GM12878 (cell line): ENCODE measurements around the gene PKP4. TPM values are rescaled to one million over a fixed set of nuclear protein-coding genes. Genes with fewer than 3 reads are reported as not detected.

Source experiments
- BACH1 ChIP-seq: fragments of 450-650 bp; IDR thresholded peaks from 2 replicates; pipeline ENCODE4 v1.6.1; 2017; ENCODE audit warnings: mild to moderate bottlenecking, borderline replicate concordance
- CBX5 ChIP-seq: sonication (generic); IDR thresholded peaks from 2 replicates; pipeline ENCODE4 v1.6.1; 2016; ENCODE audit warnings: low read depth, moderate library complexity, mild to moderate bottlenecking, inconsistent platforms
- CREB1 ChIP-seq: IDR thresholded peaks from 2 replicates; pipeline ENCODE4 v1.6.1; 2012; ENCODE audit warnings: low read depth, mild to moderate bottlenecking, inconsistent platforms
- ETV6 ChIP-seq, 2 experiments: fragments of 450-650 bp in 1 of 2; IDR thresholded peaks in 1 of 2; conservative IDR thresholded peaks in 1 of 2; 2 replicates each; pipeline ENCODE4 v1.6.1; 2014; ENCODE audit warnings: antibody characterized with exemption in 1 of 2, borderline replicate concordance in 1 of 2, low read depth in 1 of 2, mild to moderate bottlenecking in 1 of 2, moderate library complexity in 1 of 2
- IKZF1 ChIP-seq: fragments of 450-650 bp; conservative IDR thresholded peaks from 2 replicates; pipeline ENCODE4 v1.6.1; 2017; ENCODE audit warnings: antibody characterized with exemption, mild to moderate bottlenecking
- MTA2 ChIP-seq: fragments of 450-650 bp; IDR thresholded peaks from 2 replicates; pipeline ENCODE4 v1.6.1; 2016; ENCODE audit warnings: low read depth, mild to moderate bottlenecking, moderate library complexity
- MTA3 ChIP-seq: IDR thresholded peaks from 2 replicates; pipeline ENCODE4 v1.6.1; 2012; ENCODE audit warnings: low read length, inconsistent platforms, borderline replicate concordance
- NBN ChIP-seq: fragments of 450-650 bp; IDR thresholded peaks from 2 replicates; pipeline ENCODE4 v1.6.1; 2016
- NFYA ChIP-seq: IDR thresholded peaks from 2 replicates; pipeline ENCODE4 v1.6.1; 2011; ENCODE audit warnings: low read depth, mild to moderate bottlenecking, low read length, improper control_type of control experiment, borderline replicate concordance
- NRF1 ChIP-seq: conservative IDR thresholded peaks from 2 replicates; pipeline ENCODE4 v1.6.1; 2011; ENCODE audit warnings: mild to moderate bottlenecking, low read depth, low read length, improper control_type of control experiment
- PAX5 ChIP-seq: IDR thresholded peaks from 2 replicates; pipeline ENCODE4 v1.6.1; 2011; ENCODE audit warnings: low read depth, low read length, borderline replicate concordance
- RFX5 ChIP-seq: IDR thresholded peaks from 2 replicates; pipeline ENCODE4 v1.6.1; 2011; ENCODE audit warnings: low read depth, low read length, improper control_type of control experiment
- SUPT20H ChIP-seq: IDR thresholded peaks from 2 replicates; pipeline ENCODE4 v1.6.1; 2011; ENCODE audit warnings: low read depth, mild to moderate bottlenecking, low read length, moderate library complexity, borderline replicate concordance; ENCODE audit not compliant: control insufficient read depth
- TAF1 ChIP-seq: IDR thresholded peaks from 2 replicates; pipeline ENCODE4 v1.6.1; 2011; ENCODE audit warnings: mild to moderate bottlenecking, low read depth, low read length, borderline replicate concordance
- TCF12 ChIP-seq: IDR thresholded peaks from 2 replicates; pipeline ENCODE4 v1.6.1; 2011; ENCODE audit warnings: low read depth, mild to moderate bottlenecking, low read length
- ZNF217 ChIP-seq: fragments of 450-650 bp; IDR thresholded peaks from 2 replicates; pipeline ENCODE4 v1.6.1; 2017; ENCODE audit warnings: antibody characterized with exemption, mild to moderate bottlenecking
- ZZZ3 ChIP-seq: IDR thresholded peaks from 2 replicates; pipeline ENCODE4 v1.6.1; 2011; ENCODE audit warnings: low read depth; ENCODE audit not compliant: control insufficient read depth, insufficient read length
- polyA plus RNA-seq, 11 experiments: library from polyadenylated mRNA; depleted of rRNA in 4 of 11; unstranded in 6 of 11; stranded (reverse) in 5 of 11; fragments of >200 nt; fragmentation: Nextera tagmentation in 4 of 11; fragmentation: Illumina TruSeq in 1 of 11; extraction: Ambion mirVana in 4 of 11; extraction: Trizol in 1 of 11; gene quantifications; 1 replicate in 1 of 11; 2 replicates in 10 of 11; pipeline versions ENCODE4 v1.2.1 to v1.2.3, GENCODE V29; 2011 to 2016; ENCODE audit warnings: inconsistent platforms in 2 of 11, missing spikeins in 2 of 11, low read depth in 1 of 11
- total RNA-seq, 4 experiments: library from RNA; depleted of rRNA in 3 of 4; stranded (reverse); fragments of >200 nt in 3 of 4; fragmentation: Illumina TruSeq in 1 of 4; extraction: Trizol in 1 of 4; gene quantifications; 2 replicates each; pipeline versions ENCODE4 v1.2.1 to v1.2.3, GENCODE V29; 2013 to 2021
- TF ChIP-seq, protein P1 (sequence below): IDR thresholded peaks from 2 replicates; pipeline ENCODE4 v1.6.1; 2012; ENCODE audit warnings: low read depth, low read length, improper control_type of control experiment
- TF ChIP-seq, protein P2 (sequence below): IDR thresholded peaks from 2 replicates; pipeline ENCODE4 v1.6.1; 2012; ENCODE audit warnings: low read depth, low read length, improper control_type of control experiment
- TF ChIP-seq, protein P3 (sequence below): IDR thresholded peaks from 2 replicates; pipeline ENCODE4 v1.6.1; 2011; ENCODE audit warnings: low read depth, low read length, improper control_type of control experiment, borderline replicate concordance
- TF ChIP-seq, protein P4 (sequence below), 3 experiments: IDR thresholded peaks in 2 of 3; conservative IDR thresholded peaks in 1 of 3; 2 replicates each; pipeline ENCODE4 v1.5.1; 2011; ENCODE audit warnings: low read depth in 3 of 3, low read length in 3 of 3, mild to moderate bottlenecking in 3 of 3, control low read depth in 2 of 3, moderate library complexity in 2 of 3, inconsistent platforms in 1 of 3, mixed read lengths in 1 of 3; ENCODE audit not compliant: control insufficient read depth in 2 of 3, insufficient read depth in 1 of 3; ENCODE audit errors: extremely low read depth in 1 of 3
- TF ChIP-seq, protein P5 (sequence below): IDR thresholded peaks from 2 replicates; pipeline ENCODE4 v1.6.1; 2012; ENCODE audit warnings: low read depth, low read length, improper control_type of control experiment
- TF ChIP-seq, protein P6 (sequence below): IDR thresholded peaks from 2 replicates; pipeline ENCODE4 v1.6.1; 2011; ENCODE audit warnings: borderline replicate concordance, low read depth, mild to moderate bottlenecking, moderate library complexity, low read length; ENCODE audit not compliant: insufficient read depth, poor library complexity, severe bottlenecking

PKP4 gene
- total and polyA plus RNA-seq, 10 of the 15 experiments (the other 5 are each of a cell fraction or from before 2014, with no cell fraction given), result 4.8 to 35.8 (median 17.7) TPM

DNA sequence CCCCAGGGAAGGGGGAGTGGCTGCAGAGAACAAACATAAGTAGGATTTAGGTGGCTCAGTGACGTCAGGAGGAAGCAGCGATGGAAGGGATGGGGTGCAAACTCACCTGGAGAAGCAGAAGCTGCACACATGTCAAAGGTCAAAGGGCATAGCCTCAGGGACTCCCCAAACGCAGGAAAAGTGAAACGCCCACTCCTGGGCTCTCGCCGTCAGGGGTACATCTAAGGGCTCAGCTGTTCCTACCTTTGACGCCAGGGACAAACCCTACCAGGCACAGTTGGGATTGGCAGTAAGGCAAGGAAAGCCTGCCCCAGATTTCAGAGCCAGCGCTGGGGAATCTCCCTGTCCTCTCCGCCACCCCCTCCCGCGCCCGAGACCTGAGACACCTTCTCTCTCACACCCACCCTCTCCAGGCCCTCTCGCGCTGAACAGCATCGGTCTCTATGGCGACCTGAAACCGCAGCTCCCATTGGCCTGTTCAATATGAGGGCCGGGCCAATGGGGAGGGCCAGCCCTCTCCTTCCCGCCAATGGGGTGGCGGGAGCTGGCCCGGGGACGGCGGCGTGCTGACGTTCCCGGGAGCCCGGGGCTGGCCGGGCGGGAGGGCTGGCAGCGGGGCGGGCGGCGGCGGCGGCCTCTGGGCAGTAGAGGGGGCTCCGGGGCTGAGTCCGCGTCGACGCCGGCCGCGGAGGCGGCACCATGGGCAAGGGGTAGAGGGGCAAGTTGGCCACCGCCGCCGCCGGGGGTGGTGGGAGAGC lies at the start of gene PKP4, which contains the start of gene CCDC148 (continued):
- TF ChIP-seq, protein P1, sequence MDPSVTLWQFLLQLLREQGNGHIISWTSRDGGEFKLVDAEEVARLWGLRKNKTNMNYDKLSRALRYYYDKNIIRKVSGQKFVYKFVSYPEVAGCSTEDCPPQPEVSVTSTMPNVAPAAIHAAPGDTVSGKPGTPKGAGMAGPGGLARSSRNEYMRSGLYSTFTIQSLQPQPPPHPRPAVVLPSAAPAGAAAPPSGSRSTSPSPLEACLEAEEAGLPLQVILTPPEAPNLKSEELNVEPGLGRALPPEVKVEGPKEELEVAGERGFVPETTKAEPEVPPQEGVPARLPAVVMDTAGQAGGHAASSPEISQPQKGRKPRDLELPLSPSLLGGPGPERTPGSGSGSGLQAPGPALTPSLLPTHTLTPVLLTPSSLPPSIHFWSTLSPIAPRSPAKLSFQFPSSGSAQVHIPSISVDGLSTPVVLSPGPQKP, result no peak
- TF ChIP-seq TCF12 (no peak), ZZZ3 (no peak), NBN (peak; percentile 43; the same call in 1 of the 2 replicates), MTA2 (peak; percentile 51; the same call in 1 of the 2 replicates), PAX5 (0 out of 2 replicates have a peak, but pooled peaks have one; percentile 12), RFX5 (peak; percentile 66; the same call in 1 of the 2 replicates), SUPT20H (no peak), NFYA (no peak), TAF1 (no peak), MTA3 (no peak), NRF1 (no peak), ZNF217 (no peak), IKZF1 (peak; percentile 26), BACH1 (no peak), ETV6 (conservative IDR thresholded peaks at IDR 0.05 in 1 of 2, IDR thresholded peaks at IDR 0.05 in 1 of 2; ENCODE audit: borderline replicate concordance in 1 of 2, low read depth in 1 of 2) (no peak), CBX5 (no peak), CREB1 (peak; percentile 47; the same call in 1 of the 2 replicates)
- TF ChIP-seq, protein P2, sequence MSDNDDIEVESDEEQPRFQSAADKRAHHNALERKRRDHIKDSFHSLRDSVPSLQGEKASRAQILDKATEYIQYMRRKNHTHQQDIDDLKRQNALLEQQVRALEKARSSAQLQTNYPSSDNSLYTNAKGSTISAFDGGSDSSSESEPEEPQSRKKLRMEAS, result peak; percentile 52; the same call in 1 of the 2 replicates
- TF ChIP-seq, protein P3, sequence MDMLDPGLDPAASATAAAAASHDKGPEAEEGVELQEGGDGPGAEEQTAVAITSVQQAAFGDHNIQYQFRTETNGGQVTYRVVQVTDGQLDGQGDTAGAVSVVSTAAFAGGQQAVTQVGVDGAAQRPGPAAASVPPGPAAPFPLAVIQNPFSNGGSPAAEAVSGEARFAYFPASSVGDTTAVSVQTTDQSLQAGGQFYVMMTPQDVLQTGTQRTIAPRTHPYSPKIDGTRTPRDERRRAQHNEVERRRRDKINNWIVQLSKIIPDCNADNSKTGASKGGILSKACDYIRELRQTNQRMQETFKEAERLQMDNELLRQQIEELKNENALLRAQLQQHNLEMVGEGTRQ, result no peak
- TF ChIP-seq, protein P4, sequence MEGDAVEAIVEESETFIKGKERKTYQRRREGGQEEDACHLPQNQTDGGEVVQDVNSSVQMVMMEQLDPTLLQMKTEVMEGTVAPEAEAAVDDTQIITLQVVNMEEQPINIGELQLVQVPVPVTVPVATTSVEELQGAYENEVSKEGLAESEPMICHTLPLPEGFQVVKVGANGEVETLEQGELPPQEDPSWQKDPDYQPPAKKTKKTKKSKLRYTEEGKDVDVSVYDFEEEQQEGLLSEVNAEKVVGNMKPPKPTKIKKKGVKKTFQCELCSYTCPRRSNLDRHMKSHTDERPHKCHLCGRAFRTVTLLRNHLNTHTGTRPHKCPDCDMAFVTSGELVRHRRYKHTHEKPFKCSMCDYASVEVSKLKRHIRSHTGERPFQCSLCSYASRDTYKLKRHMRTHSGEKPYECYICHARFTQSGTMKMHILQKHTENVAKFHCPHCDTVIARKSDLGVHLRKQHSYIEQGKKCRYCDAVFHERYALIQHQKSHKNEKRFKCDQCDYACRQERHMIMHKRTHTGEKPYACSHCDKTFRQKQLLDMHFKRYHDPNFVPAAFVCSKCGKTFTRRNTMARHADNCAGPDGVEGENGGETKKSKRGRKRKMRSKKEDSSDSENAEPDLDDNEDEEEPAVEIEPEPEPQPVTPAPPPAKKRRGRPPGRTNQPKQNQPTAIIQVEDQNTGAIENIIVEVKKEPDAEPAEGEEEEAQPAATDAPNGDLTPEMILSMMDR (IDR thresholded peaks at IDR 0.05 in 2 of 3, conservative IDR thresholded peaks at IDR 0.05 in 1 of 3; ENCODE audit: control insufficient read depth in 2 of 3, extremely low read depth in 1 of 3, insufficient read depth in 1 of 3, low read depth in 3 of 3, low read length in 3 of 3), result no peak; a peak in 1 of 6 replicates
- TF ChIP-seq, protein P5, sequence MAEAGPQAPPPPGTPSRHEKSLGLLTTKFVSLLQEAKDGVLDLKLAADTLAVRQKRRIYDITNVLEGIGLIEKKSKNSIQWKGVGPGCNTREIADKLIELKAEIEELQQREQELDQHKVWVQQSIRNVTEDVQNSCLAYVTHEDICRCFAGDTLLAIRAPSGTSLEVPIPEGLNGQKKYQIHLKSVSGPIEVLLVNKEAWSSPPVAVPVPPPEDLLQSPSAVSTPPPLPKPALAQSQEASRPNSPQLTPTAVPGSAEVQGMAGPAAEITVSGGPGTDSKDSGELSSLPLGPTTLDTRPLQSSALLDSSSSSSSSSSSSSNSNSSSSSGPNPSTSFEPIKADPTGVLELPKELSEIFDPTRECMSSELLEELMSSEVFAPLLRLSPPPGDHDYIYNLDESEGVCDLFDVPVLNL, result peak; percentile 77
- TF ChIP-seq, protein P6, sequence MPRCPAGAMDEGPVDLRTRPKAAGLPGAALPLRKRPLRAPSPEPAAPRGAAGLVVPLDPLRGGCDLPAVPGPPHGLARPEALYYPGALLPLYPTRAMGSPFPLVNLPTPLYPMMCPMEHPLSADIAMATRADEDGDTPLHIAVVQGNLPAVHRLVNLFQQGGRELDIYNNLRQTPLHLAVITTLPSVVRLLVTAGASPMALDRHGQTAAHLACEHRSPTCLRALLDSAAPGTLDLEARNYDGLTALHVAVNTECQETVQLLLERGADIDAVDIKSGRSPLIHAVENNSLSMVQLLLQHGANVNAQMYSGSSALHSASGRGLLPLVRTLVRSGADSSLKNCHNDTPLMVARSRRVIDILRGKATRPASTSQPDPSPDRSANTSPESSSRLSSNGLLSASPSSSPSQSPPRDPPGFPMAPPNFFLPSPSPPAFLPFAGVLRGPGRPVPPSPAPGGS, result no peak
